ENCODE data around the gene TYR.
A peak's percentile ranks its signal among the peaks of the same experiment; 100 is the strongest.
"Not testable (repeated sequence)": the region's sequence is repeated elsewhere in the genome, so short reads cannot be mapped to it uniquely, and the experiment has no call there.

The TYR gene

GRCh38 chr11:89201138-89201537 lies 23.5 kb downstream of the TYR start:
- H3K4me3 ChIP-seq (ENCODE audit: low read depth, low read length) = no peak overlapping the region
- no peak for DNase-seq (ENCODE audit: low read depth, low spot score)
- in situ Hi-C loops (cut with HindIII; ENCODE audit: low sequenced_read_pairs) = no loop called here
- TF ChIP-seq CTCF (IDR thresholded peaks at IDR 0.05; ENCODE audit: low read depth, low read length) = no peak

GRCh38 chr11:89203814-89204213 lies 26.1 kb downstream of the TYR start:
- H3K4me3 ChIP-seq (ENCODE audit: low read depth, low read length) = no peak overlapping the region

GRCh38 chr11:89205378-89205777 lies 27.7 kb downstream of the TYR start:
- no peak overlapping the region for H3K4me3 ChIP-seq (ENCODE audit: low read depth, low read length)
- in situ Hi-C loops (cut with HindIII; ENCODE audit: low sequenced_read_pairs) = no loop called here
- no peak for DNase-seq (ENCODE audit: low read depth, low spot score)
- TF ChIP-seq CTCF (IDR thresholded peaks at IDR 0.05; ENCODE audit: low read depth, low read length) = peak; percentile 9

More at GRCh38 chr11:89203814-89204213, 26.1 kb downstream of the TYR start:
- no peak for TF ChIP-seq CTCF (IDR thresholded peaks at IDR 0.05; ENCODE audit: low read depth, low read length)
- DNase-seq (ENCODE audit: low read depth, low spot score) = no peak
- in situ Hi-C loops (cut with HindIII; ENCODE audit: low sequenced_read_pairs) = no loop called here

GRCh38 chr11:89220684-89221339 lies 43.1 kb downstream of the TYR start:
- DNase-seq (ENCODE audit: low read depth, low spot score) = no peak
- in situ Hi-C loops (cut with HindIII; ENCODE audit: low sequenced_read_pairs) = no loop called here
- no peak for TF ChIP-seq CTCF (IDR thresholded peaks at IDR 0.05; ENCODE audit: low read depth, low read length)

GRCh38 chr11:89235083-89235482 lies 57.4 kb downstream of the TYR start:
- in situ Hi-C loops (cut with HindIII; ENCODE audit: low sequenced_read_pairs) = no loop called here
- H3K4me3 ChIP-seq (ENCODE audit: low read depth, low read length) = no peak overlapping the region
- TF ChIP-seq CTCF (IDR thresholded peaks at IDR 0.05; ENCODE audit: low read depth, low read length) = no peak
- DNase-seq (ENCODE audit: low read depth, low spot score) = no peak

More at GRCh38 chr11:89220684-89221339, 43.1 kb downstream of the TYR start:
- no peak overlapping the region for H3K4me3 ChIP-seq (ENCODE audit: low read depth, low read length)

- H3K4me3 ChIP-seq (ENCODE audit: low read depth, low read length) = no peak overlapping the region
- no peak for TF ChIP-seq CTCF (IDR thresholded peaks at IDR 0.05; ENCODE audit: low read depth, low read length)
- in situ Hi-C loops (cut with HindIII; ENCODE audit: low sequenced_read_pairs) = no loop called here
- DNase-seq (ENCODE audit: low read depth, low spot score) = peak; percentile 20
These were observed 58.3 kb downstream of the TYR start for GRCh38 chr11:89235976-89236375.

- in situ Hi-C loops (cut with HindIII; ENCODE audit: low sequenced_read_pairs); H3K4me3 ChIP-seq (ENCODE audit: low read depth, low read length); DNase-seq (ENCODE audit: low read depth, low spot score): not testable (repeated sequence)
These were observed 69.3 kb downstream of the TYR start for GRCh38 chr11:89247007-89247406.
